Central memory CD8-positive, alpha-beta T cell (primary cell): Measurements from ENCODE around the gene ATAD3A.

ENCODE experiments used
- ATAC-seq: fragments of 150-1000 bp; cut with Tn5 transposase; replicated peaks from 2 replicates; pipeline ENCODE4 v1.10.0; 2022; ENCODE audit warnings: mild to moderate bottlenecking, moderate FRiP score, moderate number of reproducible peaks; ENCODE audit not compliant: poor library complexity, severe bottlenecking; ENCODE audit errors: extremely low read depth
- DNase-seq, 2 donors: peaks; one replicate each; pipeline ENCODE4 v3.0.0; 2021; ENCODE audit warnings: low spot score in 2 of 2
- H3K27ac Mint-ChIP-seq: one replicate; pipeline ENCODE4 v1.8.0; 2022; ENCODE audit warnings: low read depth, mild to moderate bottlenecking, moderate library complexity, mixed read lengths
- H3K27me3 Mint-ChIP-seq: one replicate; pipeline ENCODE4 v1.8.0; 2022; ENCODE audit warnings: mixed read lengths
- H3K36me3 Mint-ChIP-seq: one replicate; pipeline ENCODE4 v1.8.0; 2022; ENCODE audit warnings: mild to moderate bottlenecking, moderate library complexity, mixed read lengths; ENCODE audit not compliant: insufficient read depth
- H3K4me1 Mint-ChIP-seq: one replicate; pipeline ENCODE4 v1.8.0; 2022; ENCODE audit warnings: mixed read lengths
- H3K4me3 Mint-ChIP-seq: one replicate; pipeline ENCODE4 v1.8.0; 2022; ENCODE audit warnings: mild to moderate bottlenecking, moderate library complexity, mixed read lengths
- H3K9me3 Mint-ChIP-seq: one replicate; pipeline ENCODE4 v1.8.0; 2022; ENCODE audit warnings: mixed read lengths

Gene ATAD3A

GRCh38 chr1:1540090-1540817 is 28.3 kb downstream of the ATAD3A start, which contains the start of gene TMEM240:
TSS of gene TMEM240 (minus strand) at chr1:1540624. CDS start at chr1:1540346, 278 bp downstream.
- ATAC-seq (peak; percentile 64), DNase-seq (no peak)
- Mint-ChIP-seq H3K9me3 (no peaks in the 10 kb centered on the region), H3K4me1 (no peaks in the 10 kb centered on the region), H3K4me3 (peak within 1 kb of the TSS; percentile 61), H3K27me3 (no peaks in the 10 kb centered on the region), H3K36me3 (peaks cover 5% of the 10 kb centered on the region), H3K27ac (no peak within 1 kb of the TSS)

- no peaks in the 10 kb centered on the region for H3K27me3 Mint-ChIP-seq
- no peak for DNase-seq
- ATAC-seq = no peak
- no peaks in the 10 kb centered on the region for H3K4me1 Mint-ChIP-seq
- no peaks in the 10 kb centered on the region for H3K9me3 Mint-ChIP-seq
- no peak overlapping the region for H3K27ac Mint-ChIP-seq
- H3K36me3 Mint-ChIP-seq = peaks cover 5% of the 10 kb centered on the region
- peak overlapping the region; percentile 46 for H3K4me3 Mint-ChIP-seq
Measured at GRCh38 chr1:1540818-1541628, 29.1 kb downstream of the ATAD3A start.

- no peaks in the 10 kb centered on the region for H3K27me3 Mint-ChIP-seq
- DNase-seq = no peak
- H3K4me1 Mint-ChIP-seq = no peaks in the 10 kb centered on the region
- no peaks in the 10 kb centered on the region for H3K9me3 Mint-ChIP-seq
- ATAC-seq = no peak
- H3K27ac Mint-ChIP-seq = no peak overlapping the region
- peaks cover 5% of the 10 kb centered on the region for H3K36me3 Mint-ChIP-seq
- peak overlapping the region; percentile 37 for H3K4me3 Mint-ChIP-seq
Measured at GRCh38 chr1:1541956-1542765, 30.2 kb downstream of the ATAD3A start.

- DNase-seq (no peak), ATAC-seq (no peak)
- Mint-ChIP-seq H3K4me3 (peak overlapping the region; percentile 37), H3K4me1 (no peaks in the 10 kb centered on the region), H3K27ac (no peak overlapping the region), H3K36me3 (peaks cover 5% of the 10 kb centered on the region), H3K27me3 (no peaks in the 10 kb centered on the region), H3K9me3 (no peaks in the 10 kb centered on the region)
Measured at GRCh38 chr1:1542766-1543705, 31.1 kb downstream of the ATAD3A start.

- H3K36me3 Mint-ChIP-seq = peaks cover 6% of the 10 kb centered on the region
- no peak overlapping the region for H3K27ac Mint-ChIP-seq
Measured at GRCh38 chr1:1543706-1544099, 31.7 kb downstream of the ATAD3A start.

GRCh38 chr1:1544544-1544943 is 32.6 kb downstream of the ATAD3A start:
- DNase-seq = no peak
- no peaks in the 10 kb centered on the region for H3K4me1 Mint-ChIP-seq
- H3K4me3 Mint-ChIP-seq = no peak overlapping the region
- H3K36me3 Mint-ChIP-seq = peaks cover 8% of the 10 kb centered on the region
- no peaks in the 10 kb centered on the region for H3K9me3 Mint-ChIP-seq
- no peaks in the 10 kb centered on the region for H3K27me3 Mint-ChIP-seq
- no peak for ATAC-seq
- H3K27ac Mint-ChIP-seq = no peak overlapping the region

More at GRCh38 chr1:1543706-1544099, 31.7 kb downstream of the ATAD3A start:
- DNase-seq (no peak), ATAC-seq (no peak)
- no peaks in the 10 kb centered on the region for H3K27me3 Mint-ChIP-seq
- H3K4me3 Mint-ChIP-seq = no peak overlapping the region
- H3K9me3 Mint-ChIP-seq = no peaks in the 10 kb centered on the region
- no peaks in the 10 kb centered on the region for H3K4me1 Mint-ChIP-seq

- Mint-ChIP-seq H3K4me1 (no peaks in the 10 kb centered on the region), H3K4me3 (no peak overlapping the region), H3K27me3 (no peaks in the 10 kb centered on the region), H3K9me3 (no peaks in the 10 kb centered on the region), H3K27ac (peak overlapping the region; percentile 55), H3K36me3 (peaks cover 8% of the 10 kb centered on the region)
- DNase-seq (no peak), ATAC-seq (no peak)
Measured at GRCh38 chr1:1545946-1546737, 34.2 kb downstream of the ATAD3A start.

GRCh38 chr1:1547011-1547410 is 35.0 kb downstream of the ATAD3A start:
- Mint-ChIP-seq H3K4me1 (peaks cover 4% of the 10 kb centered on the region), H3K27me3 (no peaks in the 10 kb centered on the region), H3K36me3 (peaks cover 8% of the 10 kb centered on the region), H3K9me3 (no peaks in the 10 kb centered on the region), H3K27ac (peak overlapping the region; percentile 55), H3K4me3 (no peak overlapping the region)
- DNase-seq (no peak), ATAC-seq (no peak)

GRCh38 chr1:1547476-1547875 is 35.5 kb downstream of the ATAD3A start:
- Mint-ChIP-seq H3K36me3 (peaks cover 8% of the 10 kb centered on the region), H3K4me3 (no peak overlapping the region), H3K9me3 (no peaks in the 10 kb centered on the region), H3K27me3 (no peaks in the 10 kb centered on the region), H3K27ac (no peak overlapping the region), H3K4me1 (peaks cover 5% of the 10 kb centered on the region)
- DNase-seq (no peak), ATAC-seq (no peak)

- DNase-seq = no peak
- no peak overlapping the region for H3K27ac Mint-ChIP-seq
- H3K36me3 Mint-ChIP-seq = peaks cover 6% of the 10 kb centered on the region
- no peak overlapping the region for H3K4me3 Mint-ChIP-seq
- no peak for ATAC-seq
- peaks cover 5% of the 10 kb centered on the region for H3K4me1 Mint-ChIP-seq
- H3K27me3 Mint-ChIP-seq = no peaks in the 10 kb centered on the region
- no peaks in the 10 kb centered on the region for H3K9me3 Mint-ChIP-seq
Measured at GRCh38 chr1:1548591-1548990, 36.6 kb downstream of the ATAD3A start.

GRCh38 chr1:1550087-1550486 is 38.1 kb downstream of the ATAD3A start:
- ATAC-seq (no peak), DNase-seq (no peak)
- Mint-ChIP-seq H3K27me3 (no peaks in the 10 kb centered on the region), H3K4me1 (peaks cover 9% of the 10 kb centered on the region), H3K4me3 (no peak overlapping the region), H3K9me3 (no peaks in the 10 kb centered on the region), H3K27ac (no peak overlapping the region), H3K36me3 (peaks cover 2% of the 10 kb centered on the region)
